Epithelial cell of proximal tubule (primary cell): ENCODE measurements around the gene OR2V2. TPM values are rescaled to one million over a fixed set of nuclear protein-coding genes. Genes with fewer than 3 reads are reported as not detected.

Experiments
- DNase-seq: peaks from one replicate; pipeline ENCODE4 v3.0.0-alpha.2; 2011; ENCODE audit warnings: low read depth
- H3K4me3 ChIP-seq: 2 replicates; pipeline ENCODE4 v1.5.1; 2011; ENCODE audit warnings: low read depth, mild to moderate bottlenecking, low read length
- total RNA-seq: library from RNA; depleted of rRNA; stranded (reverse); fragments of >200 nt; gene quantifications from 2 replicates; pipeline ENCODE4 v1.2.3, GENCODE V29; 2015
- TF ChIP-seq, protein P1 (sequence below): conservative IDR thresholded peaks from 2 replicates; pipeline ENCODE4 v1.5.1; 2012; ENCODE audit warnings: low read depth, mild to moderate bottlenecking, low read length

Gene OR2V2
- total RNA-seq, 1 donor from 2014 or later: not detected

DNA sequence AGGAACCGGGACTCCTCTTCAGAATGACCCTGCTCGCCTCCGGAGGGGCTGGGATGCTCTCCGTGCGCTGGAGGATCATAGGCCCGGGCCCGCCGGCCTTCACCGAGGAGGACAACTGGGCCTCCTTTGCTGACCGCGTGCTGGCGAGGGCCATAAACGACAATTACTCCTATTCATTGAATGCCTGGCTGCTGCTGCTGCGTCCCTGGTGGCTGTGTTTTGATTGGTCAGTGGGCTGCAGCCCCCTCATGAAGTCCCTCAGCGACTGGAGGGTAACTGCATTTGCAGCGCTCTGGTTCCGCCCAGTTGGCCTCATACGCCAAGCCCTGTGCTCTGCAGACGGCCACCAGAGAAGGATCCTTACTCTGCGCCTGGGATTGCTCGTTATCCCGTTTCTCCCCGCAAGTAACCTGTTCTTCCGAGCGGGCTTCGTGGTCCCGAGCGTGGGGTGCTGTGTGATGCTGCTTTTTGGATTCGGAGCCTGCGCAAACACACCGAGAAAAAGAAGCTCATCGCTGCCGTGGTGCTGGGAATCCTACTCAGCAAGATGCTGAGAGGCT lies 33.0 kb upstream of the OR2V2 start:
- DNase-seq: no peak
- TF ChIP-seq, protein P1, sequence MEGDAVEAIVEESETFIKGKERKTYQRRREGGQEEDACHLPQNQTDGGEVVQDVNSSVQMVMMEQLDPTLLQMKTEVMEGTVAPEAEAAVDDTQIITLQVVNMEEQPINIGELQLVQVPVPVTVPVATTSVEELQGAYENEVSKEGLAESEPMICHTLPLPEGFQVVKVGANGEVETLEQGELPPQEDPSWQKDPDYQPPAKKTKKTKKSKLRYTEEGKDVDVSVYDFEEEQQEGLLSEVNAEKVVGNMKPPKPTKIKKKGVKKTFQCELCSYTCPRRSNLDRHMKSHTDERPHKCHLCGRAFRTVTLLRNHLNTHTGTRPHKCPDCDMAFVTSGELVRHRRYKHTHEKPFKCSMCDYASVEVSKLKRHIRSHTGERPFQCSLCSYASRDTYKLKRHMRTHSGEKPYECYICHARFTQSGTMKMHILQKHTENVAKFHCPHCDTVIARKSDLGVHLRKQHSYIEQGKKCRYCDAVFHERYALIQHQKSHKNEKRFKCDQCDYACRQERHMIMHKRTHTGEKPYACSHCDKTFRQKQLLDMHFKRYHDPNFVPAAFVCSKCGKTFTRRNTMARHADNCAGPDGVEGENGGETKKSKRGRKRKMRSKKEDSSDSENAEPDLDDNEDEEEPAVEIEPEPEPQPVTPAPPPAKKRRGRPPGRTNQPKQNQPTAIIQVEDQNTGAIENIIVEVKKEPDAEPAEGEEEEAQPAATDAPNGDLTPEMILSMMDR: no peak
- peak overlapping the region; percentile 14 for H3K4me3 ChIP-seq

DNA sequence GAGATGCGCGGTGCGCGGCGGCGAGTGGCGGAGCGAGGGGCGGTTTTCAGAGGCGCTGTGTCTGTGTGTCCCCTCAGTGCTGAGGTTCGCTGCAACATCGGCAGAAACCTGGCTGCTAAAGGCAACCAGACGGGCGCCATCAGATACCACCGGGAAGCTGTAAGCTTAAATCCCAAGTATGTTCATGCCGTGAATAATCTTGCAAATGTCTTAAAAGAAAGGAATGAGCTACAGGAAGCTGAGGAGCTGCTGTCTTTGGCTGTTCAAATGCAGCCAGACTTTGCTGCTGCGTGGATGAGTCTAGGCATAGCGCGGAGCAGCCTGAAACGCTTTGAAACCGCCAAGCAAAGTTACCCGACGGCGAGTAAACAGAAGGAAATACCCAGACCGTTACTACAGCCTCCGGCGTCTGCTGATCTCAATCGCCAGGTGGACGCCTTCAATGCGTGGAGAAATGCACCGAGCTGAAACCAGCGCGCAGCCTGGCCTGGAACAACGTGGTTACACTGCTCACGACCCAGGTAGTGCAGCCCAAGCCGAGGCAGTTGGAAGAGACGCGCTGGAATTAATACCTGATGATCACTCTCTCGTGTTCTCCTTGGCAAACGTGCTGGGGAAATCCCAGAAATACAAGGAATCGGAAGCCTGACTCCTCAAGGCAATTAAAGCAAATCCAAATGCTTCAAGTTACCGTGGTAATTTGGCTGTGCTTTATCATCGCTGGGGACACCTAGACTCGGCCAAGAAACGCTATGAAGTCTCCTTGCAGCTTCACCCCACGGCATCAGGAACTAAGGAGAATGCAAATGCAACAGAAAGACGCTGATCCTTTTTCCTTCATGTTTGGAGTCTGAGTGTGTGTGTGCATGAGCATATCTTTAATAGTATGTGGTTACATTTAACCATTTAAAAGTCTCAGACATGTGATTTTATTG lies 32.3 kb upstream of the OR2V2 start:
- TF ChIP-seq, protein P1: no peak
- H3K4me3 ChIP-seq: peak overlapping the region; percentile 14
- no peak for DNase-seq

DNA sequence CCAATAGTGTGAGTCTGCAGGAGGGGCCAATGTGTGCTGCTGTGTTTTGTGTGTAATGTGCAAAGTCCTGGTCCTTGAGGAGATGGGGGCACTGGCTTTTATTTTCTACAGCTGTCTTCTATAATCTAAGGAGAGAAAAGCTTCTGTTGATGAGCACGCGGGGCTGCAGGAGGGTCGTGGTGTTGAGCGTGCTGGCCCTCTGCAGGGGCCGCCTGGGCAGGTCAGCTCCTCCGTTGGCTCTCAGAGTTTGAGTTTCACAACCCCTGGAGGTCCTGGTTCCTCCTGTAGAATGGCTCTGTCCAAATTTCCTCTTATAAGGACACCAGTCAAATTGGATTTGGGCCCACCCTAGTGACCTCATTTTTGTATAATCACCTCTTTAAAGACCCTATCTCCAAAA lies 29.0 kb upstream of the OR2V2 start:
- H3K4me3 ChIP-seq: no peak overlapping the region
- TF ChIP-seq, protein P1: no peak
- no peak for DNase-seq

DNA sequence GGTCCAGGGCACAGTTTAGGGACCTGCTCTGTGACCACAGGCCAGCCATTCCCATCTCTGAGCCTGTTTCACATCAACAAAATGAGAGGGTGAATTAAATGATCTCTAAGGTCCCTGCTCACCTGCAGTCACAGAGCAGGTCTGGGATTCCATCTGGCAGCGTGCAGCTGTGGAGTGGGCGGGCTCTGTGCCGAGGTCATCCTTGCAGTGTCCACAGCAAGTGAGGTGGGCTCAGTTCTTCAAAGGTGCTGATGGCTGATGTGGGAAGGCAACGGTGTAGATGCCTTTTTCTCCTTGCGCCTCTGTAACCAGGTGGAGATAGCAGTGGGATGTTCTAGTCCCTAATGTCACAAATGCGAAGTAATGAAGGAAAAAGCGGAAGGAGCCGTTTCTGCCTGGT lies 28.3 kb upstream of the OR2V2 start:
- no peak for DNase-seq
- TF ChIP-seq, protein P1: no peak
- H3K4me3 ChIP-seq: no peak overlapping the region

DNA sequence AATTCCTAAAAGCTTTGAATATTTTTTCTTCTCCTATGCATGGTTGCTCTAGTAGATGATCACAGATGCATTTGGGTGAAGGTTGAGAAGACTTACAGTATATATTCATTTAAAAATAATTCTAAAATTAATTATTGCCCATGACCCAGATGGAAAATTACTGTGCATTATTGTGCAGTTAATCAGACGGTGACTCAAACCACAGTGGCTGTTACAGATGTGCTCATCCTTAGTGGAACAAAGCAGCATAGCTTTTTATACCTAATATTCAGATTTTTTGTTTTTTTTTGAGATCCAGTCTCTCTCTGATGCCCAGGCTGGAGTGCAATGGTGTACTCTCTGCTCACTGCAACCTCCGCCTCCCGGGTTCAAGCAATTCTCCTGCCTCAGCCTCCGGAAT lies 27.1 kb upstream of the OR2V2 start:
- no peak for DNase-seq
- TF ChIP-seq, protein P1: no peak
- no peak overlapping the region for H3K4me3 ChIP-seq

DNA sequence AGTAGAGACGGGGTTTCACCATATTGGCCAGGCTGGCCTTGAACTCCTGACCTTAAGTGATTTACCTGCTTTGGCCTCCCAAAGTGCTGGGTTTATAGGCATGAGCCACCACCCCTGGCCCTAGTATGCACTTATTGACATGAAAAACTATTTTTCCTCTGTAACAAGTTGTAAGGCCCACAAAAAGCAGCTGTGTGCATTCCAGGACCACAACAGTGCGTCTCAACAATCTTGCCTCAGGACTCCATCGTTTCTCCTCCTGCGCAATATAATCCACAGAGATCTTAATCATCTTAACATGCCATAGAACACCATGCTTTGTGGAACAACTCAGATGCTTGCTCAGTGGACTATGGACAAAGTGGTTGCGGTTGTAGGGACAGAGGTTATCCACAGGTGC lies 26.6 kb upstream of the OR2V2 start:
- TF ChIP-seq, protein P1: no peak
- DNase-seq: no peak
- no peak overlapping the region for H3K4me3 ChIP-seq
